GM18907 (cell line): ENCODE results near the gene WDR62.
"Not testable (repeated sequence)": the region's sequence is repeated elsewhere in the genome, so short reads cannot be mapped to it uniquely, and the experiment has no call there.

Experiments used
- ATAC-seq: cut with Tn5 transposase; IDR thresholded peaks from one replicate; pipeline ENCODE4 v1.9.1; 2021; ENCODE audit warnings: mild to moderate bottlenecking, moderate library complexity; ENCODE audit not compliant: unreplicated experiment

Gene WDR62

DNA sequence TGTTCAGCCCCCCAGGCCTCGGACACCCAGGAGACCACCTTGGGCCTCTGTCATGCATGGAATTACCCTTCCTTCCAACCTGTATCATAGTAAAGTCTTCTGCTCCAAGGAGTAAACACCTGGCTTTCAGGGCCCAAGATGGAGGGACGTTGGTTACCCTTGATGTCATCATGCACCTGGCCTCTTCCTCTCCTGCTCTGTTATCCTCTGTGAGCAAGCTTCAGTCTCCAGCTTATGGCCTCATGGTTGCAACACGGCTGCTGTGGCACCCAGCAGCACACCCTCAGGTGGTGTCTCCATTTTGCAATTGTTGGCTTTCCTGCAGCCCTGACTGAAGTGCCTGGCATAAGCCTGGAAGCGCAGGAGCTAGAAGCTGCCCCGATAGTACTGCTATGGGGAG lies 52.3 kb downstream of the WDR62 start:
- ATAC-seq, result no peak

DNA sequence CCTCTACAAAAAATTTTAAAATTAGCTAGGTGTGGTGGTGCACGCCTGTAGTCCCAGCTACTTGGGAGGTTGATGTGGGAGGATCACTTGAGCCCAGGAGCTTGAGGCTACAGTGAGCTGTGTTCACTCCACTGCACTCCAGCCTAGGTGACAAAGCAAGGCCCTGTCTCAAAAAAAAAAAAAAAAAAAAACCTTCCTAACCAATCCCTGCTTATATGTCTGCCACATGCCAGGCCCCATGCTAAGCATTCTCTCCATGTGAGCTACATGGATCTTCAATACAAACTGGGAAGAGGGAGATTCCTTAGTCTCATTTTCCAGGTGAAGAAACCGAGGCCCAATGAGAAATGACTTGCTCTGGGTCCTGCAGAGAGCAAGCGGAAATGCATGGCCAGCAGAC lies 54.0 kb downstream of the WDR62 start:
- no peak for ATAC-seq

DNA sequence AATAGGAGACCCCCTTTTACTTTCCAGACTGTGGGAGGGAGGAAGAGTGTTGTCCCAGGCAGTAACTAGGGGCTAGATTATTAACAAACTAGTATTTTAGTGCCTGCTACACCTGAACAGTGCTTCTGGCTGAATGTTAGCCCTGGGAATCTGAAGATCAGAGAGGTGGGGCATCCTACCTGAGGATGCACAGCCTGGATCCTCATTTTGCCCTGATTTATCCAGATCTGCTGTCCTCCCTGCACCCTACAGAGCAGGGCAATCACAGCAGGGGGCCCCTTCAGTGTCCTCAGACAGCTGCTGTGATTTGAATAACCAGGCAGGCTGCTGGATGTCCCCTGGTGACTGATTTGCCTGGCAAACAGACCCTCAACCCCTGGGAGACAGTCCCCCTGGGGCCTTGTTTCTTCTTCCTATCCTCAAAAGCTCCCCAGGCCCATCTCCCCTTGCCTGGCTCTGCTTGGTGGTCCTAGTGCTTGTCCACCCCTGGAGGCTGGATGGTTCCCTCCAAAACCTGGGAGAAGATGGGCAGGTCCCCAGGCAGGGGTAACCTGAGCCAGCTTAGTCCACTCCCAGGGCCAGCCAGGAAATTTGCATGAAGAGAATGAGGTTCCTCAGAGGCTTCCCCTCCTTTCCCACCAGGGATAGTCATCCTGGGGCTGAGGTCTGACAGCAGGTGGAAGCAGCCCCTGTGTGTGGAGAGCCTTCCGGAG lies 55.9 kb downstream of the WDR62 start, which contains the start of gene OVOL3:
Gene OVOL3 (plus strand): TSS at position 657 of the 713 bp plus-strand sequence. CDS start 60 bp downstream, outside the sequence.
- no peak for ATAC-seq

DNA sequence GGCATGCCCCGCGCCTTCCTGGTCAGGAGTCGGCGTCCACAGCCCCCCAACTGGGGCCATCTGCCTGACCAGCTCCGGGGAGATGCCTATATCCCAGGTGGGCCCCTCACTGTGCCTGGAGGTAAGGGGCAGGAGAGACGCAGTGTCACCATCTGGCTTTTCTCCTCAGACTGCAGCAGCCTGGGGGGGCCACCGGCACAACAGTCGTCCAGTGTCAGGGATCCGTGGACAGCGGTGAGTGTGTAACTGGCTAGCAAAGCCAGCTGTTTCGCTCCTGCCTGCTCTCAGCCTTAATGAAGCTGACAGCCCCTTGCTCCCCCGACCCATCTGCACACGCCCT lies 56.5 kb downstream of the WDR62 start:
- ATAC-seq, result no peak

DNA sequence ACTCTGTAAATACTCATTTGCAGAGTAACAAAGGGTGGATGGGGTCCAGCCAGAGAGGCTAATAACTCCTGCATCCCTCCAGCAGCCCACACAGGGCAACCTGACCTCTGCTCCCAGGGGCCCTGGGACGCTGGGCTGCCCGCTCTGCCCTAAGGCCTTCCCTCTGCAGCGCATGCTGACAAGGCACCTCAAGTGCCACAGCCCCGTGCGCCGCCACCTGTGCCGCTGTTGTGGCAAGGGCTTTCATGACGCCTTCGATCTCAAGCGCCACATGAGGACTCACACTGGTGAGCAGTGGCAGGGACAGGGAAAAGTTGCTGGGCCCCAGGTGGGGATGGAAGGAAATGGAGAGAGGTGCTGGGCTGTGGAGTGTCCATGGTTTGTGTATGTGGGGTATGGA lies 58.0 kb downstream of the WDR62 start:
- ATAC-seq, result no peak

DNA sequence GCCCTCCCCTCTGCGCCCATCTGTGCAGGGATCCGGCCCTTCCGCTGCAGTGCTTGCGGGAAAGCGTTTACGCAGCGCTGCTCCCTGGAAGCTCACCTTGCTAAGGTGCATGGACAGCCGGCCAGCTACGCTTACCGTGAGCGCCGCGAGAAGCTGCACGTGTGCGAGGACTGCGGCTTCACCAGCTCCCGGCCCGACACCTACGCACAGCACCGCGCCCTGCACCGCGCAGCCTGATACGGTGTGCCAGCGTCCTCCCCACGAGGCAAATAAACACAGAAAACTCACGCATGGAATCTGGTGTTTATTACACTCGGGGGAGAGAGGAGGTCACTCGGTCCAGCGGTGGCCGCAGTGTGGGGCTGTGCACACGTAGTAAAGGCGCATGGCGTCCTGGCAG lies 58.7 kb downstream of the WDR62 start:
- ATAC-seq, result no peak

DNA sequence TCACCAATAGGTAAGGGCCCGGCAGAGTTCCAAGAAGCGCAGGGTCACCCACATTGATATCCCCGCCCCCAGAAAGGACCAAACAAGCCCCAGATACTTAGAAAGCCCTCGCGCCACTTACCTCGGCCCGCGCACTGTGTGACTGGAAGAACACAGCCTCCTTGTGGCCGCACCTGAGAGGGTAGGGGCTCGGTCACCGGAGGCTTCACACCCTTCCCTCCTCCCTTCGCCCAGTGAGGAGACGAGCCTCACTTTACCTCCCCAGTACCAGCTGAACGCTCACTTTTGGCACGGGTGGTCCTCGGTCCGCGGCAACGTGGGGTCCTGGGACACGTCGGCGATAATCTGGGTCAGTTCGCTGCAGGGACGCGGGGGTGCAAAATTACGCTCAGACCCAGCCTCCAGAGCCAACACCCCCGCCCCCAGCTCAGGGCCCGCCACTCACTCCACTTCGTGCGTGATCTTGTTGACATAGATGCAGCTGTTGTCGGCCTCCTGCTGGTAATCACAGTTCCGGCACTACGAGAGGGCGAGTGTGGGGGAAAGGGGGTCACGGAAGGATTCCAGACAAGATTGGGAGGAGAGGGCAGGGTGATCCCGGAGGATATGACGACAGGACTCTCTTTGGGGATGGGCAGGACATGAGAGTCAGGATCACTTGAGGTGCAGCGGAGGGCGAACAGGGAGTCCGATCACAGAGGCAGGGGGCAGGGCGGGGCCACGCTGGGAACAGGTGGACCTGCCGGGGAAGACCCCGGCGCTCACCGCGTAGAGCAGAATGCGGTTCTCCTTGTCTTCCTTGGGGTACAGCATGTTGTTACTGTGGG lies 59.4 kb downstream of the WDR62 start:
- ATAC-seq, result peak; percentile 1

DNA sequence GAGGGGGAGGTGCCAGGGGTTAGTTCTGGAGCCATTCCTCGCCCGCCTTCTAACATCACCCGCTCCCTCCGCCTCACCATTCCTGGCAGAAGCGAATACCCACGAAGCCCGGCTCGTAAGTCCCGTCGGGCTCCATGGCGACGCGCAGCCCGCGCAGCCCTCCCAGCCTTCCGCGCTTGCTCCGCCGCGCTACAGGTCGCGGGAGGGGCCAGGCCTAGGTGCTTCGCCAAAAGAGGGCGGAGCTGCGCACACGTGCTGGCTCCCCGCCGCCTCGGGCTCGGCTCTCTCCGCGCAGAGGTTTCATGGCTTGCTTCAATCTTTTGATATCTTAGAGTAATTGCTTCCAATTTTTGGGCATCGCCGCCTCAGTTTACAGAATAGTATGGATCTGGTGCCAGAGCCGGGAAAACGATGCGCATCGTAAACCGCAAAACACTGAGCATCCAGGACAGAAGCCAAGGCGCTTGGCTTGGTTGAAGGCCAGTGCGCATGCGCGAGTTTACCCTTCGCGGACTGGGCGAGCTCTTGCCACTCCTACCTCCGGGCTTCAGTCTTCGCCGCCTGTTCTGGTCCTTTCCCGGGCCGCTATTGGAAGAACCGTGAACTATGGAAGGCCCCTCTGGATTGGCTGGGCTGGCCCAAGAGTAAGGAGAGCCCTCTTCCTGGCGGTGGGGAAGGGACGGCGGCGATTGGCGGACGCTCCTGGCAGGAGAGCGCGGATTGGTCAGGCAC lies 60.2 kb downstream of the WDR62 start, which contains the start of gene POLR2I:
Gene POLR2I (minus strand): TSS at position 155 of the 732 bp plus-strand sequence. CDS start 19 bp downstream, at position 136.
- ATAC-seq, result peak; percentile 83

DNA sequence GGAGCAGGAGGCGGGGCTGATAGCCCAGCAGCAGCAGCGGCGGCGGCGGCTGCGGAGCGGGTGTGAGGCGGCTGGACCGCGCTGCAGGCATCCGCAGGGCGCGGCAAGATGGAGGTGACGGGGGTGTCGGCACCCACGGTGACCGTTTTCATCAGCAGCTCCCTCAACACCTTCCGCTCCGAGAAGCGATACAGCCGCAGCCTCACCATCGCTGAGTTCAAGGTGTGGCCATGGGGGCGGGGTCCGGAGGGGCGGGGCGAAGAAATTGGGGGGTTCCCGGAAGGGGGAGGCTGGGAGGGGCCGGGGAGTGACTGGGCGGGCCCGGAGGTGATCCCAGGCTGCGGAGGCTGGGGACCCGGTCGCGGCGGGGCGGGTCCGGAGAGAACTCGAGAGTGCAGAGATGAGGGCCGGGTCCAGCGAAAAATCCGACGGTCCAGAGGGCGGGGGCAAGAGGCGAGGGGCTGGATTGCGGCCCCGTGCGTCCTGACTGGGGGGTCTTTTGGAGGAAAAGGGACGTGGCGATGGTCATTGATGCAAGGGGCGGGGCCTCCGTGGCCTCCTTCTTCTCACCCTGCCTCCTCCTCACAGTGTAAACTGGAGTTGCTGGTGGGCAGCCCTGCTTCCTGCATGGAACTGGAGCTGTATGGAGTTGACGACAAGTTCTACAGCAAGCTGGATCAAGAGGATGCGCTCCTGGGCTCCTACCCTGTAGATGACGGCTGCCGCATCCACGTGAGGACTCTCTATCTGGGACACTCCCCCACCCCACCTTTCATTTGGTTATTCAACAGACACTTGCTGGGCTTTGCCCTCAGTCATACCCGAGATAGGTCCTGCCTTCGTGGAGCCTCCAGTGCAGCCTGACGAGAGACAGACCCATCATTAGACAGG lies 61.0 kb downstream of the WDR62 start, which contains the start of gene TBCB:
Gene TBCB (plus strand): TSS at position 16 of the 891 bp plus-strand sequence. CDS start 93 bp downstream, at position 109.
- ATAC-seq, result peak; percentile 36

DNA sequence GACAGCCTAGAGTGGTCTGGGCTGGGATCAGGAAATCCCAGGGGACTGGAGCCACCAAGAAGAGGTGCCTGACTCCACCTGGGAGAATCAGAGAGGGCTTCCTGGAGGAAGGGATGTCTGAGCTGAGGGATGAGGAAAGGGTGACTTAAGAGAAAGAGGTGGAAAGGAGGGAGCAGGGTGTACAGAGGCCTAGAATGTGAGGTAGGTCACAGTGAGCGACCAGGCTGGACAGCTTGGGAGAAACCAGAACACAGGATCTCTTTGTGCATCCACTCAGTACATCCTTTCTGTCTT lies 61.6 kb downstream of the WDR62 start:
- no peak for ATAC-seq

DNA sequence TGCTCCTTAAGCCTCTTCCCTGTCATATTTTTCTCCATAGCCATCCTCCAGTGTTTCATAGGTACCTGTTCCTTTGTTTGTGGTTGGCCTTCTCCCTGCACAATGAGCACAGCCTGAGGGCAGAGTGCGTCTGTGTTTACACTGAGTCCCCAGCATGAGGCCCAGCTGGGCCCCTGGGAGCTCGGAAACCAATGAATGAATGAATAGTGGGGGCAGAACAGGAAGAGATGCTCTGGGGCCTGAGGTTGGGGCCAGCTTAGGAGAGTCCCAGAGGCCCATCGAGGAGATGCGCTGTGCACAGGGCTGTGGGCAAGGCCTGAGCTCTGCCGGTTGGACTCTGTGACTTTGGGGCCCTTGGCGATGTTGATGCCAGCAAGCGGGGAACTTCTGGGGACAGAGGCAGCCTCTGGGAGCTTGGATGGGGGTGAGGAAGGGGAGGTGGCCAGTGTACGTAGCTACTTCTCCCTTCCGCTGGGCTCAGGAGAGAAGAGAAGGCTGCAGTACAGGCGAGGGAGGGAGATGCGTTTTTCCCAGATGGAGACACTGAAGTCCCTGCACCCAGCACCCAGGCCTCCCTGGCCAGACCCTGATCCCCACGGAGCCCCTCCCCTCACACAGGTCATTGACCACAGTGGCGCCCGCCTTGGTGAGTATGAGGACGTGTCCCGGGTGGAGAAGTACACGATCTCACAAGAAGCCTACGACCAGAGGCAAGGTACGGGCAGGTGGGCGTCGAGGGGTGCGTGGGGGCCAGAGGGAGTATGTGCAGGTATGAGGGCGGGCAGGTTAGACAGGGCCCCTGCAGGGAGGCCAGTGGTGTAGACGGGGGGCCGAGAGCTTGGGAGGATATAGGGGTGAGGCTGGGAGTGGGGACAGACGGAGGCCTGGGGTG lies 65.6 kb downstream of the WDR62 start:
- no peak for ATAC-seq

DNA sequence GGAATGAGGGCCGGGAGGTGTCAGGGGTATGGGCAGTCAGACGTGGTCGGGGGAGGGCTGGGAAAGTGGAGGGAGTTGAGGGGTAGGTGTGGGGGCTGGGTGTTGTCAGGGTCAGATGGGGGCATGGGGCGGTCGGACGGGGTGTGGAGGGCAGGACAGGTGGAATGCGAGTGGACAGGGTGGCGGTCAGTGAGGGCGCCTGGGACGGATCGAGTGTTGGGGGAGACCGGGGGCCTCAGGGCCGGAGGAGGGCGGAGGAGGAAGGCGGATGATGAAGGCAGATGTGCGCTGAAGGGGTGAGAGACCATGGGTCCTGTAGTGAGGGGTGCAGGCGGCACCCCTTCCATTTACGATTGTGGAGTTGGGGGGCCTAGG lies 66.3 kb downstream of the WDR62 start:
- ATAC-seq, result no peak

DNA sequence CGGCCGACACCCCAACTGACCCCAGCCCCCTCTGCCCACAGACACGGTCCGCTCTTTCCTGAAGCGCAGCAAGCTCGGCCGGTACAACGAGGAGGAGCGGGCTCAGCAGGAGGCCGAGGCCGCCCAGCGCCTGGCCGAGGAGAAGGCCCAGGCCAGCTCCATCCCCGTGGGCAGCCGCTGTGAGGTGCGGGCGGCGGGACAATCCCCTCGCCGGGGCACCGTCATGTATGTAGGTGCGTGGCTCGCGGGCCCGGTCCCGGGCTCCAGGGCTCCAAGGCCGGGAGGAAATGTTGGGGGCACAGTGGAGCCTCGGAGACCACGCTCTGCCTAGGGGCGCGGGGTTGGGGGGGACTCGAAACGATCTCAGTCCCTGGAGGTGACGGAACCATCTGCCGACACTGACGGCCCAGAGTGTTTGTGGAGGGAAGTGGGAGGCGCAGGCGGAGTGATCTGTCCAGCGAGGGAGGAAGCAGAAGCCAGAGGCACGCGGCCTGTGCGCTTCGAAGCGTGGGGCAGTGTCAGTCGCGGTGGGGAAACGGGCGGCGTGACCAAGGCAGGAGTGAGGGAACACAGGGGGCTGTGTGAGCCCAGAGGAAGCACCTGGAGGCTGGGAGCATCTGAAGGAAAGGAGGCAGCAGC lies 66.9 kb downstream of the WDR62 start:
- no peak for ATAC-seq

DNA sequence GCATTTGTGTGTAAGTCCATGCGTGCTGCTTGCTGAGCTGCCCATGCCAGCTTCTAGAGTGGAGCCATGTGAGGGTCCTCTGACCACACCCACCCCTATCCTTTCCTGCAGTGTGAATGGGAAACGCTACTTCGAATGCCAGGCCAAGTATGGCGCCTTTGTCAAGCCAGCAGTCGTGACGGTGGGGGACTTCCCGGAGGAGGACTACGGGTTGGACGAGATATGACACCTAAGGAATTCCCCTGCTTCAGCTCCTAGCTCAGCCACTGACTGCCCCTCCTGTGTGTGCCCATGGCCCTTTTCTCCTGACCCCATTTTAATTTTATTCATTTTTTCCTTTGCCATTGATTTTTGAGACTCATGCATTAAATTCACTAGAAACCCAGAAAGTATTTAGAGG lies 70.9 kb downstream of the WDR62 start:
- ATAC-seq, result no peak

DNA sequence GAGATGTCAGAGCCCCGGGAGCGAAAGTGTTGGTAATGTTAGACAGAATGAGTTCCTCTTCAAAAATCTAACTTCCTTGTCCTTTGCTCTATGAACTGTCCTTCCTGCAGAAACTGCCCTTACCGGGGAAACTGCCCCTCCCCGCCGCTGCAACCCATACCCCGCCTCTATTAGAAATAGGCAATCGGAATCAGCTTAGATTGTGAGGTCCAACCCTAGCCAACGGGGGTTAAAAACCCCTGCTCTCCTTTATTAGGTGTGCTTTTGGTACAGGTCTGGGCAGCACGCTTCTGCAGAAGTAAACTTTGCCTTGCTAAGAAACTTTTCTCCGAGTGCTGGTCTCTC lies 73.7 kb downstream of the WDR62 start:
- peak; percentile 16 for ATAC-seq

DNA sequence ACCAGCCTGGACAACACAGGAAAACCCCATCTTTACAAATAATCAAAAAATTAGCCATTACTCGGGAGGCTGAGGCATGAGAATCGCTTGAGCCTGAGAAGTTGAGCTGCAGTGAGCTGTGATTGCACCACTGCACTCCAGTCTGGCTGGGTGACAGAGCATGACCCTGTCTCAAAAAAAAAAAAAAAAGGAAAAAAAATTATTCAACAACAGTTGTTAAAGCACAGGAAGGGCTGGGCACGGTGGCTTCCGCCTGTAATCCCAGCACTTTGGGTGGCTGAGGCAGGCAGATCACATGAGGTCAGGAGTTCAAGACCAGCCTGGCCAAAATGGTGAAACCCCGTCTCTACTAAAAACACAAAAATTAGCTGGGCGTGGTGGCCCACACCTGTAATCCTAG lies 76.5 kb downstream of the WDR62 start:
- not testable (repeated sequence) for ATAC-seq

DNA sequence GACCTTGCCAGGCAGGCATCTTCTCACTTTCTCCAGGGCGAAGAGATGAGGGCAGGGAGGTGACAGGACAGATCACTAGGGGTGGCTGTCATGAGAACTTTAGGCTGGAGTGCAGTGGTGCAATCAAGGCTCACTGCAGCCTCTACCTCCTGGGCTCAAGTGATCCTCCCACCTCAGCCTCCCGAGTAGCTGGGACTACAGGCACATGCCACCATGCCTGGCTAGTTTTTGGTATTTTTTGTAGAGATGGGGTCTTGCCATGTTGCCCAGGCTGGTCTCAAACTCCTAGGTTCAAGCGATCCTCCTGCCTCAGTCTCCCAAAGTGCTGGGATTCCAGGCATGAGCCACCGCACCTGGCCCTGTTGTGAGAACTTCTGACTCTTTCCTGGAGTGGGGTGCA lies 80.2 kb downstream of the WDR62 start:
- not testable (repeated sequence) for ATAC-seq

DNA sequence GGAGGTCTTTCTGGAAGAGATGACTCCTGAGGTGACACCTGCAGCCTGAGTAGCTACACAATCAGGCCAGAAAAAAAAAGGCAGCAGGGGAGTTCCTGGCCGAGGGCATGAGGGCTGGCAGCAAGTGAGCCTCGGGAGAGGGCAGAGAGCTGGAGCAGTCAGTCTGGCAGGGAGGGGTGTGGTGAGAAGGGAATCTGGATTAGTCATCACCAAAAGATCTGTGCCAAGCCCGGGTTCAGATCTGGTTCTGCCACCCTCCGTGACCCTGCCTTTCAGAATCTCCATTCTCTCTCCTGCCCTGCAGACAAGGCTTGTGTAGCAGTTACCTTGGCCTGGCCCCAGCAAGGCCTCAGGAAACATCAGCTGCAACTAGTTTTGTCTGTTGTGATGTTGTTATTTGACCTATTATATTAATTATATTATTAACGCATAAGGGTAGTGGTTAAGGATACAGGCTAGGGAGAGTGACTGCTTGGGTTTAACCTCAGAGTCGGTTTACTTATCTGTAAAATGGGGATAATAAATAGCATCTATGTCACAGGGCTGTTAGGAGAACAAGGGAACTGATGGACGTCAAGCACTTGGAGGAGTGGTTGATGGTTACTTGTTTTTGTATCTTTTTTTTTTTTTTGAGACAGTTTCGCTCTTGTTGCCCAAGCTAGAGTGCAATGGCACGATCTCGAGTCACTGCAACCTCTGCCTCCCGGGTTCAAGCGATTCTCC lies 82.4 kb downstream of the WDR62 start:
- ATAC-seq, result no peak

DNA sequence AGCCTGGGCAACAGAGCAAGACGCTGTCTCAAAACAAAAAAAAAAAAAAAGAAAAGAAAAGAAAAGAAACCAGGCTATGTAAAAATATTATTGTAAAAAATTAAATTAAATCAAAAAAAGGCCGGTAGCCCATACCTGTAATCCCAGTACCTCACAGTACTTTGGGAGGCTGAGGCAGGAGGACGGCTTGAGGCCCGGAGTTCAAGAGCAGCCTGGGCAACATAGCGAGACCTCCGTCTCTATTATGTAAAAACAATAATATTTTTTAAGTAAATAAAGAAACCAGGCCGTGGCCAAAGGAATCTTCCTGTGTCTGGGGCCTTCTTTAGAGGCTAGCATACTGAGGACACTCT lies 84.4 kb downstream of the WDR62 start:
- ATAC-seq, result no peak
